Upper lobe of left lung (tissue), 6 donors: ENCODE measurements around the gene SF3B6. TPM values are rescaled to one million over a fixed set of nuclear protein-coding genes. Genes with fewer than 3 reads are reported as not detected.

Source experiments
- ATAC-seq, 2 donors: fragments of 200-7000 bp; cut with Tn5 transposase; one replicate each; pipeline ENCODE4 v1.9.1; 2022; ENCODE audit warnings: mild to moderate bottlenecking in 2 of 2, moderate library complexity in 2 of 2; ENCODE audit not compliant: low FRiP score in 2 of 2
- DNase-seq, 2 donors: peaks; one replicate each; pipeline ENCODE4 v3.0.0-alpha.2; 2019 to 2020
- H3K27ac ChIP-seq, 4 donors: fragments of 200-600 bp; sonication (generic); one replicate each; pipeline ENCODE4 v1.5.1; 2016 to 2019
- H3K27me3 ChIP-seq, 4 donors: fragments of 200-600 bp; sonication (generic); one replicate each; pipeline ENCODE4 v1.5.1; 2017 to 2019
- H3K36me3 ChIP-seq, 4 donors: fragments of 200-600 bp; sonication (generic); one replicate each; pipeline ENCODE4 v1.5.1; 2016 to 2019
- H3K4me1 ChIP-seq, 4 donors: fragments of 200-600 bp; sonication (generic); one replicate each; pipeline ENCODE4 v1.5.1; 2018 to 2019
- H3K4me3 ChIP-seq, 4 donors: fragments of 200-600 bp; sonication (generic); one replicate each; pipeline ENCODE4 v1.5.1; 2017 to 2019; ENCODE audit warnings: mild to moderate bottlenecking in 2 of 4, moderate library complexity in 1 of 4
- H3K9me3 ChIP-seq, 4 donors: fragments of 200-600 bp; sonication (generic); one replicate each; pipeline ENCODE4 v1.5.1; 2018 to 2019
- CTCF ChIP-seq, 6 experiments: fragments of 450-650 bp in 4 of 6; fragments of 200-600 bp in 2 of 6; sonication (generic) in 2 of 6; IDR thresholded peaks; one replicate each; pipeline ENCODE4 v1.5.1; 2016 to 2019; ENCODE audit warnings: antibody characterized with exemption in 6 of 6
- EP300 ChIP-seq, 4 donors: sonication (generic); formaldehyde crosslinking; IDR thresholded peaks; one replicate each; pipeline ENCODE4 v1.5.1; 2017; ENCODE audit warnings: antibody characterized with exemption in 4 of 4, control low read depth in 2 of 4
- POLR2A ChIP-seq, 4 donors: fragments of 450-650 bp; IDR thresholded peaks; one replicate each; pipeline ENCODE4 v1.5.1; 2016 to 2017; ENCODE audit warnings: antibody characterized with exemption in 4 of 4, mild to moderate bottlenecking in 2 of 4
- POLR2AphosphoS5 ChIP-seq, 2 donors: sonication (generic); formaldehyde crosslinking; IDR thresholded peaks; one replicate each; pipeline ENCODE4 v1.5.1; 2017; ENCODE audit warnings: antibody characterized with exemption in 2 of 2
- WGBS, 2 donors: methylation state at CpG; one replicate each; pipeline ENCODE4 v1.1.5; 2017 to 2018; 5-methylcytosine and 5-hydroxymethylcytosine counted together
- total RNA-seq, 6 donors: library from RNA; depleted of rRNA in 4 of 6; stranded (reverse); fragments of >200 nt in 4 of 6; gene quantifications; one replicate each; pipeline versions ENCODE4 v1.1.0 to v1.2.1, GENCODE V29; 2016 to 2021
- donor health status: DM: no; HTN: no; CAD: no; lungs with moderate emphysema.
- donor health status: DM: no; HTN: yes; CAD: no; lungs with severe emphysema.

The SF3B6 gene
- total RNA-seq, 6 donors from 2014 or later: 38.8 to 93.7 (median 64.7) TPM

GRCh38 chr2:24072259-24072658 is 3.9 kb downstream of the SF3B6 start:
- TF ChIP-seq POLR2A (IDR thresholded peaks at IDR 0.05): no peak
- TF ChIP-seq EP300 (IDR thresholded peaks at IDR 0.05): no peak
- TF ChIP-seq CTCF (IDR thresholded peaks at IDR 0.05): no peak
- TF ChIP-seq POLR2AphosphoS5 (IDR thresholded peaks at IDR 0.05): no peak
- Histone ChIP-seq H3K27ac (no peak overlapping the region), H3K9me3 (no peaks in the 10 kb centered on the region), H3K27me3 (no peaks in the 10 kb centered on the region), H3K4me3 (no peak overlapping the region), H3K4me1 (peaks cover 10 to 25% (median 11%) of the 10 kb centered on the region in 4 donors), H3K36me3 (peaks cover 15 to 63% (median 30%) of the 10 kb centered on the region in 4 donors)
- 87 to 95% methylated on average over 4 of the region's 4 CpGs for WGBS, 2 donors
- ATAC-seq: no peak
- no peak for DNase-seq

GRCh38 chr2:24065341-24065740 is 10.8 kb downstream of the SF3B6 start:
- H3K4me1 ChIP-seq: no peaks in the 10 kb centered on the region
- H3K27me3 ChIP-seq: no peaks in the 10 kb centered on the region
- no peaks in the 10 kb centered on the region for H3K9me3 ChIP-seq
- no peak overlapping the region for H3K27ac ChIP-seq
- WGBS, 2 donors: 78 to 84% methylated on average over 2 of the region's 2 CpGs
- DNase-seq: no peak
- ATAC-seq: no peak
- no peak overlapping the region for H3K4me3 ChIP-seq
- no peak for TF ChIP-seq EP300 (IDR thresholded peaks at IDR 0.05)
- TF ChIP-seq CTCF (IDR thresholded peaks at IDR 0.05): no peak
- H3K36me3 ChIP-seq: peaks cover 13 to 64% (median 23%) of the 10 kb centered on the region in 4 donors

GRCh38 chr2:24058564-24059271 is 17.4 kb downstream of the SF3B6 start:
- 83 to 89% methylated on average over 2 to 4 of the region's 4 CpGs for WGBS, 2 donors
- Histone ChIP-seq H3K27me3 (no peaks in the 10 kb centered on the region), H3K9me3 (no peaks in the 10 kb centered on the region), H3K4me3 (no peak overlapping the region), H3K4me1 (no peaks in the 10 kb centered on the region), H3K36me3 (peaks cover 0 to 13% (median 2%) of the 10 kb centered on the region in 4 donors), H3K27ac (no peak overlapping the region)
- ATAC-seq (no peak), DNase-seq (no peak)
- no peak for TF ChIP-seq CTCF (IDR thresholded peaks at IDR 0.05)
- TF ChIP-seq EP300 (IDR thresholded peaks at IDR 0.05): no peak
- TF ChIP-seq POLR2A (IDR thresholded peaks at IDR 0.05): no peak
- TF ChIP-seq POLR2AphosphoS5 (IDR thresholded peaks at IDR 0.05): no peak

- Histone ChIP-seq H3K9me3 (no peaks in the 10 kb centered on the region), H3K27ac (no peak overlapping the region), H3K27me3 (no peaks in the 10 kb centered on the region), H3K4me1 (peaks cover 0 to under 1% (median 0%) of the 10 kb centered on the region in 4 donors), H3K4me3 (no peak overlapping the region), H3K36me3 (peaks cover 0 to 2% (median 0%) of the 10 kb centered on the region in 4 donors)
- no peak for DNase-seq
- TF ChIP-seq EP300 (IDR thresholded peaks at IDR 0.05): no peak
- no peak for TF ChIP-seq CTCF (IDR thresholded peaks at IDR 0.05)
- TF ChIP-seq POLR2AphosphoS5 (IDR thresholded peaks at IDR 0.05): no peak
- TF ChIP-seq POLR2A (IDR thresholded peaks at IDR 0.05): no peak
- 90 to 92% methylated on average over 6 of the region's 6 CpGs for WGBS, 2 donors
- no peak for ATAC-seq
Measured at GRCh38 chr2:24055750-24056149, 20.4 kb downstream of the SF3B6 start.
